ENCODE results near the gene IL1R1.
A peak's percentile ranks its signal among the peaks of the same experiment; 100 is the strongest.

Gene IL1R1

GRCh38 chr2:102209474-102209873 is 66.9 kb downstream of the IL1R1 start:
- no peak for DNase-seq

- DNase-seq, result no peak
Observed at GRCh38 chr2:102217032-102217431, 74.5 kb downstream of the IL1R1 start.

- DNase-seq, result no peak
Observed at GRCh38 chr2:102224824-102225739, 82.5 kb downstream of the IL1R1 start.

- no peak for DNase-seq
Observed at GRCh38 chr2:102226171-102226570, 83.6 kb downstream of the IL1R1 start.

GRCh38 chr2:102226612-102227391 is 84.3 kb downstream of the IL1R1 start:
- no peak for DNase-seq

GRCh38 chr2:102229141-102229769 is 86.7 kb downstream of the IL1R1 start:
- peak; percentile 28 for DNase-seq
